Activated CD4-positive, alpha-beta T cell treated with anti-CD3 and anti-CD28 coated beads for 24 hours (primary cell): ENCODE measurements around the gene RPL10.

Source experiments
- DNase-seq, 2 donors: peaks; one replicate each; pipeline ENCODE4 v3.0.0-alpha.2; 2020; ENCODE audit warnings: low read depth in 2 of 2

RPL10 gene

DNA sequence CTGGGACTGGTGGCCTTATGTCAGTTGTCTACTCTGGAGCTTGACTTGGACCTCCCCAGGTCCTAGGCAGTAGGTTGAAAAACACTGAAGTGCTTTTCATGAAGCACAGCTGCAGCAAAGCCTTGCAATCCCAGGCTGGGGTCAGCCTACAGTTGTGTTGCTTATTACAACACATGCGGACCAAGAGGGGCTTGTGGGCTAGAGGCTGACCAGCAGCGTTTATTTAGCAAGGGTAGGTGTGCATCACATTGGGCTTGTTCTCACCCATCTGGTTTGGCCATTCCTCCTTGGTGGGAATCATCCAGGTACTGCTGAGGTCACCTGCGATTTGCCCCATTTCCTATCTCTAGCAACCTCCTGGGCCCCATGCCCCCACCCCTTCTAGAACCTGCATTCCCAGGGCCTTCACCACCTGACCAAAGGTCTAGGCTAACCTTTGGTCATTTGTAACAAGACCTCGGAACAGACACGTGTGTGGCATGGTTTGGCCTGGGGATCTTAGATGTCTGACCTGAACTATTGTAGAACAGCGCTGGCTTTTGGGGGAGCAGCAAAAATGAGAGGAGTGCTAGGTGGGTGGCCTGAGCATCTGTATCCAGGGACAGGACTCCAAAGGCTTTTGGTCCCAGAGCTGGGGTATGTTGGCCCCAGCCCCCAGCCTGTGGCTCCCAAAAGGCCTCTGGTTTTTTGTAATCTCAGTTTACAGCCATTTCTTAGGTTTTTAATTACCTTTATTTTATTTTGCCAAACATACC, 3.0 kb downstream of the RPL10 start:
- DNase-seq = no peak

DNA sequence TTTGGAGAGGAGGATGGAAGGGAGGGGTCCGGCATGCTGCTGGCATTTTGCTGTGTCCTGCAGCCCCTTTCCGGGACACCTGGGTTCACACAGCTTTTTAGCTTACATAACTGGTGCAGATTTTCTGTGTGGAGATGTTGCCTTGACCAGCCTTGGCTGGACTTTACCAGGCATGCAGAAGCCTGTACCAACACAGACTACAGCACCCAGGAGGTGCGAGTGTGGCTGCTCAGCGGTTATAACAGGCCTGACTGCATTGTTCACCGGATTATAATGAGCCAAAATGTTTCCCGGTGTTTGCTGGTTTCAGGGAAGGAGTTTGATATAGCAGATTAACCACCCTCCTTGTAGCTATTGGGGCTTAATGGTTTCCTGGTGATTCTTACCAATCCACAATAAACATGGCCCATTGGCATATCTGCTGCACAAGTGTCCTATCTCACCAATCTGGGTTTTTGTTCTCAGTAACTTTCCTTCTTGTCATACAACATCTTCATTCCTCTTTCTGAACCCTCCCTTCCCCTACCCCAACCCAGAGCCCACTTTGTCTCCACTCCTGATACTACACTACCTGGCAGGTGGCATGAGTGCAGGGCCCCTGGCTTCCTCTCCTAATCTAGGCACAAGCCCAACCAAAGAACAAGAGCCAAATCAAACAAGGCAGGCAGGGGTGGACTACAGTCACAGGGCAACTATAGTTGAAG, 3.9 kb downstream of the RPL10 start:
- DNase-seq = no peak

- no peak for DNase-seq
Observed at GRCh38 chrX:154402622-154403127, 4.5 kb downstream of the RPL10 start.

DNA sequence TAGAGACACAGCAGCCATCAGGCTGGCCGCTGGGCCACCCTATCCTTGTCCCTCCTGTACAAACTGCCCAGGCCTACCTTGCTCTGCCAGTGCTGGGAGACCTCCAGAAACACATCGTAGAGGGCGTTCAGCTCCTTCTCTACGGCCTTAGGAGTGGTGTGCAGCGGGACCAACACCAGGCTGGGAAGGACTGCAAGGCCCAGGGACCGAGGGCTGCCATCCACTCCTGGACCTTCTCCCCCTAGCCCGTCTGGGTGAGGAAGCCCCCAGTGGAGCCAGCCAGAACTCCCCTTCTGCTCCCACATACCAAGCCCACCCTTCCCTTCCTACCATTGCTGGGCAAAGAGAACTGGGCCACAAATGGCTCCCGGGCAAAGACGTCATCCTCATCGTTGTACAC, 5.0 kb downstream of the RPL10 start:
- no peak for DNase-seq

- no peak for DNase-seq
Observed at GRCh38 chrX:154403858-154404257, 5.7 kb downstream of the RPL10 start.

GRCh38 chrX:154404625-154405192, 6.5 kb downstream of the RPL10 start:
- no peak for DNase-seq

DNA sequence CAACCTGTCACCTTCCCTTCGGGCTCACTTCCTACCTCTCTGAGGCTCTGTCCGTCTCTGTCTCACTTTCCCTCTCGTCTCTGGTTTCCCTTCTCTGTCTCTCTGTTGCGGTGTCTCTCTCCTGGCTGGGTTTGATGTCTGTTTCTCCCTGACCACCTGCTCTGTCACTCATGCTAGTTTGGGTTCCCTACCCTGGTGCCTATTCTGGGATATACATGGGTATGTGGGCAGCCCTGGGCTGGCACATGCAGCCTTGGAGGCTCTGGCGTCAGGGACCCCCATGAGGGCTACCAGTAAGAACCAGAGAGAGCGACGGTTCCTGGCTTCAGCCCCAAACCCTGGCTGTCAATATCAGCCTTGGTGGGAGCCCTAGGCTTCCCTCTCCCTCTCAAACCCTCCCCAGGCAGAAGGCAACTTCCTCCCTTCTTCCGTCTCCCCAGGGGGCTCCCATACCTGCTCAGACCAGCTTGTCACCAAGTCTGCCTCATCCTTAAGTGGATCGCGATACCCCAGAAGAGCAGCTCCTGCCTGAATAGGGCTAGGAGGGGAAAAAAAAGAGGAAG, 10.6 kb downstream of the RPL10 start:
- DNase-seq = no peak

DNA sequence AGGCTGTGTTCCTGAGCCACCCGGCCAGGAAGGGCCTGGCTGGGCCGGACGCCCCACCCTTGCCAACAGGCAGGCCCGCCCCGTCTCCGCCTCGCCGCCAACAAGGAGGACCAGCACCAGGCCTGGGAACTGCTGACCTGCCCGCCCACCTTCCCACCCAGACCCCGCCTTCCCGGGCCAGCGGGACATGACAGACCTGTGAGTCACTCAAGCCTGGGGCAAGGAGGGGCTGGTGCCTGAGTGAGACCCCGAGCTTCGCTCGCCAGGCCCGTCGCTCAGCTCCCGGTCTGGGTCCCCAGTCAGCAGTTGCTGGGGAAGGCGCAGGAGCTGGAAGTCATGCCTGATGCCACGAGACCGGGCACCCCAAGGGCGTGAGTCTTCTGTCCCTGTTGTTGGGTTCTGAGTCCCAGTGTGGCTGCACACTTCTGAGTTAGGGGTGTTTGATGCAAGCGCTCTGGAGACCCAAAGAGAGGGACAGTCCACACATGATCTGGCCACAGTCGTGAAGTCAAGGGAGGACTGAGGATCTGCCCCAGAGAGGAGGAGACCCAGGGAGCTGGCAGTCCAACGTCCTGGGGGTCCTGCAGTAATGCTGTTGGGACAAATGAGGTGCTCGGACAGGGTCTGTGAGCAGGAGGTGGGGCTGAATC, 11.2 kb downstream of the RPL10 start, which contains the start of gene DNASE1L1:
Gene DNASE1L1 (minus strand): TSS at position 33 of the 650 bp plus-strand sequence. CDS start 3,686 bp downstream, outside the sequence.
- DNase-seq = no peak

GRCh38 chrX:154411981-154412340, 13.8 kb downstream of the RPL10 start:
- DNase-seq = no peak

DNA sequence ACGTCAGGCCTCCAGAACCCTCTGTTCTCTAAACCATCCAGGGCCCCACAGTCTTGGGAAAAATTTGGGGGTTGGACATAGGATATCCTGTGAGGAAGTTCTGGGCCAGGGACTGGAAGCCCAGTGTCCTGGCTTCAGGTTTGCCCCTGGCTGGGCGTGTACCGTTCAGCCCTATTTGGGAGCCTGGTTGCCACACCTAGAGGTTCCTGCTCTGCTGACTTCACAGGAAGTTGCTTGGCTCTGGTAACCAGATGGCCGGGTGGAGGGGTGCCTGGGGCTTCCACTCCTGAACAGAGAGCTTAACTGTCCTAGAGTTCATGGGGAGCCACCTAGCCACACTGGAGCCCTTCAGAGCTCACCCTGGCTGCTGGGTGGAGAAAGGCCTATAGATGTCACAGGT, 14.3 kb downstream of the RPL10 start:
- DNase-seq = no peak

GRCh38 chrX:154413142-154413541, 15.0 kb downstream of the RPL10 start:
- DNase-seq = no peak

DNA sequence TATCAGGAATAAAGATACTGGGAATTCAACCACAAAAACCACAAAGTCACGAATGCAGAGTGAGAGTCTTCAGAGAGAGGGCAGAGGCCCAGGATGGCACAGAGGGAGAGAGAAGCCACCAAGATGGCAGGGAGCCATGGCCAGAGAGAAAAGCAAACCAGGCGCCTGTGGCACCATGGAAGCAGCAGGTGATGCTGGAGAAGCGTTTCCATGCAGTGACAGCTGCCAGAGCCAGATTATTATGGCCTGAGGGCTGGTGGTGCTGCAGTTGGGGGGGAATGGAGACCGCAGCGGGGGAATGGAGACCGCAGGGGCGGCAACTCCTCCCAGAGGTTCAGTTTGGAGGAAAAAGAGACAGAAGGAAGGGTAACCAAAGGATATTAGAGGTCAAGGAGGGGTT, 19.0 kb downstream of the RPL10 start:
- no peak for DNase-seq

DNA sequence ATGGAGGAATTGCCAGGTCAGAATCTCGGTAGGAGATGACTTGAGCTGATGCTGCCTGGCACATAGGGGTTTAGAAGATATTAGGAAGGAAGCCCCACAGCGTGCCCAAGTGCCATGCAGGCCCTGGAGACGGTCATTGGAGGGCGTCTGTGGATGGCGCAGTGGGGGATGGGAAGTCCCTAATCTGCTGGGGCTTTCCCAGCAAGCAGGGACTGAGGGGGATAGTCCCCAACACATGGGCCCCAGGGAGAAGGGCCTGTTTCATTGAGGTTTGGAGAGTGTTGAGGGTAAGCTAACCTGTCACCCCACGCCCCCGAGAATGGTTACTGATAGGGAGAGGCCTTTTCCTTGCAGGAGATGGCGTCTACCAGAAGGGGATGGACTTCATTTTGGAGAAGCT, 21.0 kb downstream of the RPL10 start:
- DNase-seq = no peak

GRCh38 chrX:154419688-154420401, 21.7 kb downstream of the RPL10 start:
- DNase-seq = no peak

GRCh38 chrX:154420402-154420756, 22.2 kb downstream of the RPL10 start:
- DNase-seq = no peak

DNA sequence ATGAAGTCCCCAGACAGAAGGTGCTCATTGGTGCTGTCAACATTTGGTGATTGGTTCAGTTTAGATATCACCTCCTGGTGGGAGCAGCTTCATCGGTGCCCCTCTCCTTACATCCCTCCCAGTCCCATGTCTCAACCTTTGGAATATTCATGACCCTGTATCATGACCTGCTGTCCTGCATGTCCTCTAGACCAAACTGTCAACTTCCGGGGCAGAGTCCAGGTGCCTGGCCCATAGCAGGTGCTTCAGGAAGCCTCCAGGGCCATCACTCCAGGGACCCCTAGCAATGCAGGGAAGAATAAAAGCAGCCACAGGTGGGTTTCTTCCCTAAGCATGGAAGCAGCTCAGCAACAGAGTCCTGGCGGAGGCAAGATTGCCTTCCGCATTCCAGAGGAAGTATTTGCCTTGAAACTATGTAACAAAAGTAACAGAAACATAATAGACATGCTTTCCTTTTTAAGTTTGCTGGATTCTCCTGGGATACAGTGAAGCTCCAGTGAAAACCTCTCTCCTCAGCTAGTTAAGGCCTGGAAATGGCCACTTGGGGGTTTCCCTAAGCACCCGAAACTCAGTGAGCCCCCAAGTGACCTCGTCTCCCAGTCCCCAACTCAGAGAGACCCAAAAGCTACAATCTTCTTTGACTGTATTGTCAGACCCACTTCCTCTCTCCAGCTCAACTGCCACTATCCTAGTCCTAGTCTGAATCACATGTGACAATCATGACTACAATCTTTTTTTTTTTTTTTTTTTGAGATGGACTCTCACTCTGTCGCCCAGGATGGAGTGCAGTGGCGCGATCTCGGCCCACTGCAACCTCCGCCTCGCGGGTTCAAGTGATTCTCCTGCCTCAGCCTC, 29.0 kb downstream of the RPL10 start:
- no peak for DNase-seq

DNA sequence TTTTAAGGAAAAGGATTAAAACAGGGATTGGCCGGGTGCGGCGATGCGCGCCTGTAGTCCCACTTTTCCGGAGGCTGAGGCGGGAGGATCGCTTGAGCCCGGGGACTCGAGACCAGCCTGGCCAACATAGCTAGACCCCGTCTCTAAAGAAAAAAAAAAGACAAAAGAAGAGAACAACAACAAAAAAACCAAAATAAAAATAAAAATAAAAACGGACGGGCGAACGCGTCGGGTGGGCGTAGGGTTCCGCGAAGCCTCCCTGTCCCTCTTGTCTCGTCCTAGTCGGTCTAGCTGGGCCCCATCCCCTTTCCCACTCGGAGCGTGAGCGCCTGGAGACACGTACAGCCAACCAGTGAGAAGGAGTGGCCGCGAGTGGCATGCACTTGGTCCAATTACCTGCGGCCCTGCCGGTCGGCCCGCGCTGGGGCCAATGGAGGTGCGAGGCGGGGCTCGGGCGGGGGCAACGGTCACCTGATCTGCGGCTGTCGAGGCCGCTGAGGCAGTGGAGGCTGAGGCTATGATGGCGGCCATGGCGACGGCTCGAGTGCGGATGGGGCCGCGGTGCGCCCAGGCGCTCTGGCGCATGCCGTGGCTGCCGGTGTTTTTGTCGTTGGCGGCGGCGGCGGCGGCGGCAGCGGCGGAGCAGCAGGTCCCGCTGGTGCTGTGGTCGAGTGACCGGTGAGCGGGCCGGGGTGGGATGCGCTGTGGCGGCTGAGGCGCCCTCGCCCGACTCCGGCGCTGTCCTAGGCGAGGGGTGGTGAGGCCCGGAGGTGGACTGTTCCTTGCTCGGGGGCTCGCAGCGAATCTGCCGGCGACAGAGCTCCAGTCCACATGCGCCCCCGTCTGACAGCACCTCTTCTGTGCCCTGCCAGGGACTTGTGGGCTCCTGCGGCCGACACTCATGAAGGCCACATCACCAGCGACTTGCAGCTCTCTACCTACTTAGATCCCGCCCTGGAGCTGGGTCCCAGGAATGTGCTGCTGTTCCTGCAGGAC, 30.3 kb downstream of the RPL10 start, which contains the start of gene ATP6AP1:
Gene ATP6AP1 (plus strand): TSS at position 502 of the 996 bp plus-strand sequence. CDS start 16 bp downstream, at position 518.
- DNase-seq = peak; percentile 64 to 77

DNA sequence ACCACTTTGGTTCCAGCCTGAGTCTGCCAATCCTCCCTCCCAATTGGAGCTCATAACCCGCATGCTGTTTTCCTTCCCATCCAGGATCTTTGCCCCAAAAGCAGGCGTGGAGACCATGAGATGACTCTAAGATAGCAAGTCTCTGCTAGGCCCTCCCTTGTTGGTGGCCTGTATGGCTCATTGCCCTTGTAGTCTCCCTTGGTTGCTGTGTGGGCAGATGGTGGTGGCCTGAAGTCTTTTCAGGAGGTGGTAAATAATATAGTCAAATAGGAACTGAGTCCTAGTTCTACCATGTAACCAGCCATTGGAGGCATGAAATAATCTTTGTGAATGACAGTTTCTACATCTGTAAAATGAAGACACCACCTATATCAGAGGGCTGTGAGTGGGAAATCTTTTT, 31.5 kb downstream of the RPL10 start:
- DNase-seq = no peak

DNA sequence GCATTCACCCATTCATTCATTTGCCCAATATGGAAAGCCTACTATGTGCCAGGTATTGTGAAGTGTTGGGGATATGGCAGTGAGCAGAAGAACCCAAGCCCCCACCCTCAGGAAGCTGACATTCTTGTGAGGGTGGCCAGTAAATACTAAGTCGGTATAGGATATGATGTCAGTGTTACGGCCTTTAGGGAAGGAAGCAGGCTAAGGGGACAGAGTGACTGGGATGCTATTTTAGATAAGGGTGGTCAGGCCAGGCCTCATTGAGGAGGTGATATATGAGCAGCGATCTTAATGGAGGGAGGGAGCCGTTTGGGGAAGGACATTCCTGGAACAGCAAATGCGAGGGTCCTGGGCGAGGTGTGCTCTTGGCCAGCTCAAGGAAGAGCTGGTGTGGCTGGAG, 32.3 kb downstream of the RPL10 start:
- DNase-seq = no peak
